ENCODE data around the gene FLT3LG. TPM values are rescaled to one million over a fixed set of nuclear protein-coding genes. Genes with fewer than 3 reads are reported as not detected.

The FLT3LG gene
- total and polyA plus RNA-seq, 9 of the 15 experiments (the other 6 are each of a cell fraction or from before 2014, with no cell fraction given) = 0.31 to 6.4 (median 1.1) TPM

DNA sequence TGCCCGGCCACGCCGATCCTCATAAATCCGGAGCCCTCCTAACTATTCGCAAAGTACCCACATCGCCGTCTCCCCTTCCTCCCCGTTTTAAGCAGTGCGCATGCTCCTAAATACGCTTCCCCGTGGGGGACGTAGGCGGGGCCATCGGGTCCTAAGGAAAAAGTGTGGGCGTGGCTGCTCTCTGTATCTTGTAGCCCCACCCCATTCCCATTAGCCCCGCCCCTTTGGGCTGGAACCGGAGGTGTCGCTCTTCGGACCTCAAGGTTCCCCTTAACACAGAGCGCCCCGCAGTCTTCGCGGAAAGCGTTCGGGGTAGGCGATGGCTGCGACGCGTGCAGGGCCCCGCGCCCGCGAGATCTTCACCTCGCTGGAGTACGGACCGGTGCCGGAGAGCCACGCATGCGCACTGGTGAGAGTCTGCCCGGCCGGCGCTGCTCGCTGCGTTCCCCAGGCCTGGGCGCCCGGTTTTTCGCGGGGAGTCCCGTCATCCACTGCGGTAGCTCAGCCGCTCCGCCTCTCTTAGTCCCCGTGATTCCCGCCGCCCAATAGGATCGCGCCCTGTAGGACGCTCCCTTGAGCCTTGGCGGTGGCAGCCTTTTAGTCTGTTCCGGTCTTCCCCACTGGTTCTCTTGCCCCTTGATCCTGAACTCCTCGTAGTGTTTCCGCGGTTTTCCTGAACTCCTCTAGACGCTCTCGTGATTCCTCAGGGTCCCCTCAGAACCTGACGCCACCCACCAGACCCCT lies 20.8 kb upstream of the FLT3LG start, which contains the start of gene ALDH16A1 (continued):
- TF ChIP-seq, protein P1, sequence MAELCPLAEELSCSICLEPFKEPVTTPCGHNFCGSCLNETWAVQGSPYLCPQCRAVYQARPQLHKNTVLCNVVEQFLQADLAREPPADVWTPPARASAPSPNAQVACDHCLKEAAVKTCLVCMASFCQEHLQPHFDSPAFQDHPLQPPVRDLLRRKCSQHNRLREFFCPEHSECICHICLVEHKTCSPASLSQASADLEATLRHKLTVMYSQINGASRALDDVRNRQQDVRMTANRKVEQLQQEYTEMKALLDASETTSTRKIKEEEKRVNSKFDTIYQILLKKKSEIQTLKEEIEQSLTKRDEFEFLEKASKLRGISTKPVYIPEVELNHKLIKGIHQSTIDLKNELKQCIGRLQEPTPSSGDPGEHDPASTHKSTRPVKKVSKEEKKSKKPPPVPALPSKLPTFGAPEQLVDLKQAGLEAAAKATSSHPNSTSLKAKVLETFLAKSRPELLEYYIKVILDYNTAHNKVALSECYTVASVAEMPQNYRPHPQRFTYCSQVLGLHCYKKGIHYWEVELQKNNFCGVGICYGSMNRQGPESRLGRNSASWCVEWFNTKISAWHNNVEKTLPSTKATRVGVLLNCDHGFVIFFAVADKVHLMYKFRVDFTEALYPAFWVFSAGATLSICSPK (IDR thresholded peaks at IDR 0.05; ENCODE audit: borderline replicate concordance) = no peak
- TF ChIP-seq GABPA (tag; conservative IDR thresholded peaks at IDR 0.05; ENCODE audit: low read depth) (no peak; the same call in 1 of the 2 replicates), CEBPZ (IDR thresholded peaks at IDR 0.05; ENCODE audit: borderline replicate concordance, low read depth, low read length) (no peak), ZZZ3 (IDR thresholded peaks at IDR 0.05) (no peak), OTX1 (CRISPR knock-in tag; IDR thresholded peaks at IDR 0.05) (peak; percentile 54), STAT5B (CRISPR knock-in tag; IDR thresholded peaks at IDR 0.05) (no peak), DNMT1 (IDR thresholded peaks at IDR 0.05) (no peak), ESRRA (IDR thresholded peaks at IDR 0.05; ENCODE audit: borderline replicate concordance, low read depth) (0 out of 2 replicates have a peak, but pooled peaks have one; percentile 36), SRSF9 (IDR thresholded peaks at IDR 0.05; ENCODE audit: borderline replicate concordance, low read depth, low read length) (no peak), GTF2A2 (tag; IDR thresholded peaks at IDR 0.05) (no peak), ZNF766 (CRISPR knock-in tag; conservative IDR thresholded peaks at IDR 0.05) (no peak), ZC3H4 (CRISPR knock-in tag; IDR thresholded peaks at IDR 0.05; ENCODE audit: borderline replicate concordance) (no peak), TEAD2 (tag; IDR thresholded peaks at IDR 0.05) (no peak), ESRRB (CRISPR knock-in tag; IDR thresholded peaks at IDR 0.05; ENCODE audit: borderline replicate concordance) (no peak), E2F3 (CRISPR knock-in tag; IDR thresholded peaks at IDR 0.05) (peak; percentile 42; the same call in 1 of the 2 replicates), LARP7 (IDR thresholded peaks at IDR 0.05) (no peak)
- TF ChIP-seq, protein P2, sequence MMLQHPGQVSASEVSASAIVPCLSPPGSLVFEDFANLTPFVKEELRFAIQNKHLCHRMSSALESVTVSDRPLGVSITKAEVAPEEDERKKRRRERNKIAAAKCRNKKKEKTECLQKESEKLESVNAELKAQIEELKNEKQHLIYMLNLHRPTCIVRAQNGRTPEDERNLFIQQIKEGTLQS (IDR thresholded peaks at IDR 0.05) = no peak
- TF ChIP-seq, protein P2 (CRISPR knock-in tag; conservative IDR thresholded peaks at IDR 0.05) = no peak
- TF ChIP-seq, protein P3, sequence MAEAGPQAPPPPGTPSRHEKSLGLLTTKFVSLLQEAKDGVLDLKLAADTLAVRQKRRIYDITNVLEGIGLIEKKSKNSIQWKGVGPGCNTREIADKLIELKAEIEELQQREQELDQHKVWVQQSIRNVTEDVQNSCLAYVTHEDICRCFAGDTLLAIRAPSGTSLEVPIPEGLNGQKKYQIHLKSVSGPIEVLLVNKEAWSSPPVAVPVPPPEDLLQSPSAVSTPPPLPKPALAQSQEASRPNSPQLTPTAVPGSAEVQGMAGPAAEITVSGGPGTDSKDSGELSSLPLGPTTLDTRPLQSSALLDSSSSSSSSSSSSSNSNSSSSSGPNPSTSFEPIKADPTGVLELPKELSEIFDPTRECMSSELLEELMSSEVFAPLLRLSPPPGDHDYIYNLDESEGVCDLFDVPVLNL (CRISPR knock-in tag; IDR thresholded peaks at IDR 0.05; ENCODE audit: low read depth) = peak; percentile 95
